Naive B cell (primary cell): Measurements from ENCODE around the gene MRPS16. TPM values are rescaled to one million over a fixed set of nuclear protein-coding genes. Genes with fewer than 3 reads are reported as not detected.
"Not testable (repeated sequence)": the region's sequence is repeated elsewhere in the genome, so short reads cannot be mapped to it uniquely, and the experiment has no call there.

Experiments used
- ATAC-seq, 2 donors: fragments of 150-1000 bp; cut with Tn5 transposase; 2 replicates each; pipeline ENCODE4 v1.10.0; 2021; ENCODE audit warnings: low read depth in 2 of 2, mild to moderate bottlenecking in 2 of 2, moderate library complexity in 2 of 2
- DNase-seq: peaks from one replicate; pipeline ENCODE4 v3.0.0; 2022
- H3K27ac Mint-ChIP-seq, 6 donors: one replicate each; pipeline ENCODE4 v1.8.0; 2020 to 2022; ENCODE audit warnings: mild to moderate bottlenecking in 6 of 6, mixed read lengths in 6 of 6, moderate library complexity in 5 of 6, inconsistent platforms in 2 of 6
- H3K27me3 Mint-ChIP-seq, 3 donors: one replicate each; pipeline ENCODE4 v1.8.0; 2021 to 2022; ENCODE audit warnings: mixed read lengths in 3 of 3, mild to moderate bottlenecking in 1 of 3
- H3K36me3 Mint-ChIP-seq, 2 donors: one replicate each; pipeline ENCODE4 v1.8.0; 2020 to 2022; ENCODE audit warnings: mixed read lengths in 2 of 2, inconsistent platforms in 1 of 2, mild to moderate bottlenecking in 1 of 2
- H3K4me1 Mint-ChIP-seq, 3 donors: one replicate each; pipeline ENCODE4 v1.8.0; 2020 to 2022; ENCODE audit warnings: mixed read lengths in 3 of 3, inconsistent platforms in 1 of 3, mild to moderate bottlenecking in 1 of 3, moderate library complexity in 1 of 3
- H3K4me3 Mint-ChIP-seq, 8 donors: one replicate each; pipeline ENCODE4 v1.8.0; 2020 to 2022; ENCODE audit warnings: mild to moderate bottlenecking in 8 of 8, mixed read lengths in 8 of 8, moderate library complexity in 8 of 8, inconsistent platforms in 2 of 8
- H3K9me3 Mint-ChIP-seq, 7 donors: one replicate each; pipeline ENCODE4 v1.8.0; 2020 to 2022; ENCODE audit warnings: mixed read lengths in 7 of 7, mild to moderate bottlenecking in 5 of 7, inconsistent platforms in 2 of 7, moderate library complexity in 1 of 7
- polyA plus RNA-seq, 6 donors: library from polyadenylated mRNA; unstranded; fragments of 300-500 nt; fragmentation: Illumina TruSeq; gene quantifications; one replicate each; pipeline ENCODE4 v1.2.3, GENCODE V29; 2021; ENCODE audit warnings: low read depth in 6 of 6

MRPS16 gene
- polyA plus RNA-seq, result 100 to 1,000 TPM in 3 of 6 donors, 10 to 100 TPM in 3; 80.9 to 120 (median 99.7) TPM

DNA sequence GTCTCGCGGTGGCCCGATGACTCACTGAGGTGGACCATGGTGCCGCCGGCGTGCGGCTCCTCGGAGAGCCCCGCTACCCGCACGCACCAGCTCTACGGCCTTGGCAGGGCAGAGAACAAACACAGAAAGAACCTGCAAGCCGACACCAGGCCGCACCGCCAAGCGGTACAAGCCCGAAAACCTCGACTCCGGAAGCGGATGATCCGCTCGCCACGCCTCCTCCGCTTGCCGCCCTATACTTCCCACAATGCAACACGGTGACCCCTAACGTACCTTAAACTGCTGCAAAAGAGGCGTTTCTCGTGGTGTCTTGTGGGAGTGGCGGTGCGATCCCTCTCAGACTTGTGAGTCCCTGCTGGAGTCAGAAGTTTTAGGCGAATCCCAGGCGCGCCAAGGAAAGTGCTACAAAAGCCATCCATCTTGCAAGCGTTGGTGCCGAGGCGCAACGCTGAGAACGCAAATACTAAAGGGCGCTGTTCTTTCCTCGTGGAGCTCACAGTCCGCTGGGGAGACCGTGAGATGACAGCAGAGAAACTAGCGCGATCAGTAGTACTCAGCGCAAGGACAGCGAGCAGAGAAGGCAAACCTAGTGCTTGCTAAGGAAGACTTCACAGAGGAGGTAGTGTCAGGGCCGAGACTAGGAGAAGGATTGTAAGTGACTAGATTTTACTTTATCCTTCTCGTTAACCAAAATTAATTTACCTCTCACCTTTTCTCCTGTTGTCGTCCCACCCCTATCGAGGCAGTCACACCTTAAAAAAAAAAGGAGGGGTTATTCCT lies at the start of gene MRPS16:
TSS of gene MRPS16 (minus strand) at position 200 of the 780 bp plus-strand sequence. CDS start at position 38, 162 bp downstream.
- H3K4me3 Mint-ChIP-seq, result peak within 1 kb of the TSS; percentile 96 to 99 (median 98)
- ATAC-seq (peak; percentile 89 to 92), DNase-seq (peak; percentile 93)
- H3K27ac Mint-ChIP-seq, result peak within 1 kb of the TSS; percentile 89 to 98 (median 96)
- peaks cover 10 to 45% (median 32%) of the 10 kb centered on the region in 3 donors for H3K4me1 Mint-ChIP-seq
- H3K36me3 Mint-ChIP-seq, result no peaks in the 10 kb centered on the region
- no peaks in the 10 kb centered on the region for H3K9me3 Mint-ChIP-seq
- H3K27me3 Mint-ChIP-seq, result no peaks in the 10 kb centered on the region

DNA sequence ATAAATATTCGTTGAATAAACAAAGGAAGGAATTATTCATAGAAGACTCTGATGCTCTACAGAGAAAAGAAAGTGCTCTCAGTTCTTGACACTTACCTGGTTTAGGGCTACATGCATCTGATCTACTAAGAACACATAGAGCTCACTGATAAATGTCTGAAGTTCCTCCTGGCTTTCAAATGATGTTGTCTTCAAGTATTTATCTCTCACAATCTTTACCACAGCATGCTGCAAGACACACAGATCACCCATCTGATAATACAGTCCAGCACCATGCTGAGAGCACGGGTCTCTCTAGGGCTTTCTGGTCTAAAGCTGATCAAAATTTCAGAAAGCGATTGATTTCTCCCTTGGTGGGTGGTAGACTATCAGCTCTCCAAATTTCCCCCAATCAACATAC lies 44.5 kb upstream of the MRPS16 start:
- no peaks in the 10 kb centered on the region for H3K9me3 Mint-ChIP-seq
- H3K36me3 Mint-ChIP-seq, result no peaks in the 10 kb centered on the region
- no peak overlapping the region for H3K27ac Mint-ChIP-seq
- ATAC-seq, result no peak
- peaks cover 5 to 15% (median 7%) of the 10 kb centered on the region in 3 donors for H3K27me3 Mint-ChIP-seq
- H3K4me3 Mint-ChIP-seq, result no peak overlapping the region
- H3K4me1 Mint-ChIP-seq, result no peaks in the 10 kb centered on the region
- DNase-seq, result no peak

DNA sequence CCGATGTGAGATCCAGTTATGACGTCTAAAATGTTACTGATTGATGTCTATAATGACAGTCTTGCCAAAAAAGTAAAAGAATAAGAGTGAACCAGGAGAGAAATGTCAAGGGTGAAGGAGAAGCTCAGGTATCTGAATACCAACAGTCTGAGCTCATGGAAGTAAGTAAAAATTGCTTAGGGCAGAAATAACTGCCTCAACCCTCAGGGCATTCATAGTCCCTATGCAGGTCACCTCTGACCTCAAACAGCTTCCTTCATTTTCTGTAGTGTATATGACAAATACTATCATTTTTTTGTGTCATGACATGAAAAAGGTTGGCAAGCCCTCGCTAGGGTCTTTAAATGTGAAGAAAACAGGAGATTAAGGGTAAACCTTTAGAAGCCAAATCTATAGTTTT lies 41.0 kb upstream of the MRPS16 start:
- Mint-ChIP-seq H3K4me1 (no peaks in the 10 kb centered on the region), H3K27me3 (peaks cover 5 to 15% (median 7%) of the 10 kb centered on the region in 3 donors)

DNA sequence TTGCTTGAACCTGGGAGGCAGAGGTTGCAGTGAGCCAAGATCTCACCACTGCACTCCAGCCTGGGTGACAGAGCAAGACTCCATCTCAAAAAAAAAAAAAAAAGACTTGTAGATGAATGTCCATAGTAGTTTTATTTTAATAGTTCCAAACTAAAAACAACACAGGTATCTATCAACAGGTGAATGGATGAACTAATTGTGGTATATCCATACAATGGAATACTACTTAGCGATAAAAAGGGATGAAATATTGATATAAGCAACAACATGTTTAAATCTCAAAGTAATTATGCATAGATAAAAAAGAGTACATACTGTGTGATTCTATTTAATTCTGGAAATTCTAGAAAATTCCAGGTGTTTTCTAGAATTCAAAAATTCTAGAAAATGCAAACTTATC lies 37.5 kb upstream of the MRPS16 start:
- Mint-ChIP-seq H3K9me3 (peaks cover 3 to 11% (median 4%) of the 10 kb centered on the region in 7 donors), H3K27me3 (peaks cover 0 to 3% (median 0%) of the 10 kb centered on the region in 3 donors), H3K4me1 (no peaks in the 10 kb centered on the region), H3K4me3 (no peak overlapping the region), H3K27ac (no peak overlapping the region), H3K36me3 (peaks cover 7 to 8% of the 10 kb centered on the region in 2 donors)
- ATAC-seq (no peak), DNase-seq (no peak)

More for the DNA sequence above, 41.0 kb upstream of the MRPS16 start:
- DNase-seq (no peak), ATAC-seq (no peak)
- H3K4me3 Mint-ChIP-seq, result no peak overlapping the region
- H3K36me3 Mint-ChIP-seq, result peaks cover 7 to 8% of the 10 kb centered on the region in 2 donors
- H3K27ac Mint-ChIP-seq, result no peak overlapping the region
- peaks cover 3 to 11% (median 4%) of the 10 kb centered on the region in 7 donors for H3K9me3 Mint-ChIP-seq

DNA sequence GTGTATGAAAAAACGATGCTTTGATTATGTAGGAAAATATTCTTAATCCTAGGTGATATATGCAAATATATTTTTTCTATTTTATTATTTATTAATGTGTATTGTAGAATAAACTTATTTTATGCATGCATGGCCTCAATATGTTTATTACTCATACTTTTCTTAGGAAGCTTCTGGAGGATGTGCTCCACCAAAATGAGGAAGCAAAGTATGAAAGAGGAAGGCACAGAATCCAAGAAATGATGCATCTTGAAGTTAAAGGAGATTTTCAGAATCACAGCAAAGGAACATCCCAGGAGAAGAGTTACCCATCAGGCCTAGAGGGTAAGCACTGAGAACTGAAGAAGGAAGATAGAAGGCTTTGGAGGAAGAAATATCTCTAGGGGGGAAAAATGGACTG lies 35.0 kb upstream of the MRPS16 start:
- peaks cover 3 to 11% (median 4%) of the 10 kb centered on the region in 7 donors for H3K9me3 Mint-ChIP-seq
- peak overlapping the region in 1 of 6 donors; percentile 1 for H3K27ac Mint-ChIP-seq
- no peaks in the 10 kb centered on the region for H3K27me3 Mint-ChIP-seq
- DNase-seq (no peak), ATAC-seq (no peak)
- no peak overlapping the region for H3K4me3 Mint-ChIP-seq
- H3K4me1 Mint-ChIP-seq, result no peaks in the 10 kb centered on the region
- H3K36me3 Mint-ChIP-seq, result peaks cover 7 to 8% of the 10 kb centered on the region in 2 donors

DNA sequence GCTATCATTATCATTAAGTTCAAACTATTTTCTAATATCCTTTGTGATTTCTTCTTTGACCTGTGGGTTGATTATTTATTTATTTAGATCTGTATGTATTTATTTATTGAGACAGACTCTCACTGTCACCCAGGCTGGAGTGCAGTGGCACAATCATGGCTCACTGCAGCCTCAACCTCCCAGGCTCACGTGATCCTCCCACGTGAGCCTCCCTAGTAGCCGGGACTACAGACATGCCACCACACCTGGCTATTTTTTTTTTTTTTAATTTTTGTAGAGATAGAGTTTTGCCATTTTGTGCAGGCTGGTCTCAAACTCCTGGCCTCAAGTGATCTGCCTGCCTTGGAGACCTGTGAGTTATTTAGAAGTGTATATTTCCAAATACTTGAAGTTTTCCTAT lies 28.7 kb upstream of the MRPS16 start:
- peaks cover 0 to 5% (median 0%) of the 10 kb centered on the region in 3 donors for H3K4me1 Mint-ChIP-seq
- H3K27ac Mint-ChIP-seq, result peak overlapping the region in 1 of 6 donors; percentile 39
- no peak overlapping the region for H3K4me3 Mint-ChIP-seq
- ATAC-seq (no peak), DNase-seq (no peak)
- no peaks in the 10 kb centered on the region for H3K36me3 Mint-ChIP-seq
- peaks cover 0 to 4% (median 0%) of the 10 kb centered on the region in 7 donors for H3K9me3 Mint-ChIP-seq
- peaks cover 0 to 3% (median 0%) of the 10 kb centered on the region in 3 donors for H3K27me3 Mint-ChIP-seq

DNA sequence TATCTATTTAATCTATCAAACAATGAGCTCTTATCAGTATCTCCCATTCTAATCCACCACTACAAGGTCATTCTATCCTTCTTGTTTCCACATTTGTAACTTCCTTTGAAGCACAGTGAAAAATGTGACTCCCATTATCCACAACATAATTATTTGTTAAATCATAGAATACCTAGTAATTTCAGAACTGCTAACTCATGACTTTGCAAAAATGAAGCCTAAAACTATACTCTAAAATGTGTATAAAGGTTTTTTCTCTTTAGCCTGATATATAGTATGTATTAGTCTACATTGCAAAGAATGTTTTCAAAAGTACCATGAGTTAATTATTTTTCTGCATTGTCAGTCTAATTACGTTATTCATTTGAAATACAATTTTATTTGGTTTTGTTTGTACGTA lies 12.0 kb upstream of the MRPS16 start:
- ATAC-seq, result no peak
- no peaks in the 10 kb centered on the region for H3K27me3 Mint-ChIP-seq
- no peaks in the 10 kb centered on the region for H3K36me3 Mint-ChIP-seq
- no peaks in the 10 kb centered on the region for H3K4me1 Mint-ChIP-seq
- H3K9me3 Mint-ChIP-seq, result no peaks in the 10 kb centered on the region
- no peak overlapping the region for H3K4me3 Mint-ChIP-seq
- DNase-seq, result no peak
- peak overlapping the region in 1 of 6 donors; percentile 36 for H3K27ac Mint-ChIP-seq

DNA sequence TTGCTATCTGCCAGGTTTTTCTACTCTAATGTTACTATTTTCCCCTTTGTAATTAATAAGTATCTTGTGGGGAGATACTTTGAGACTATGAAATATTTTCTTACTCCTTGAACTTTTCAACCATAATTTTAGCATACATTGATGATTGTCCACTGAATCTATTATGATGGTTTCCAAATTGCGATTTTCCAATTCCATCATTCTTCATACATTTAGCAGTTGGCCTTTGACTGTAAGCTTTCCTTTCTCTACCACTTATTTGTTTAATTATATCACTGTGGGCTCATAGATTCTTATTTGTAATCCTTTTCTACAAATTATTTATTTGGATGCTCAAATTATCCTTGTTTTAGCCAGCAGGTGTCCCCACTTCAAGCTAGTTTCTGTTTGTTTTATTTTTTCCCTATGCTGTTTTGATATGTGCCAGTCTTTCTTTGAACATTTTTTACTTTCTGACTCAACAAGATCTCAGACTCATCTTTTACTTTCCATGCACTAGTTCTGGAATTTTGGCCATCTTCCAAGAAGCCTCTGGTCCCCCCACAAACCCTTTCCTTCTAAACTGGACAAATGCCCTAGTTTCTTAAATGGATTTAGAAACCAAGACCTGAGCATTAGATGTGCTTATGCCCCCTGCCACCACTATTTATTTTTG lies 11.4 kb upstream of the MRPS16 start:
- ATAC-seq (no peak), DNase-seq (no peak)
- Mint-ChIP-seq H3K4me3 (no peak overlapping the region), H3K27me3 (no peaks in the 10 kb centered on the region), H3K9me3 (peaks cover 0 to 5% (median 4%) of the 10 kb centered on the region in 7 donors), H3K4me1 (no peaks in the 10 kb centered on the region), H3K27ac (peak overlapping the region in 1 of 6 donors; percentile 70), H3K36me3 (no peaks in the 10 kb centered on the region)

DNA sequence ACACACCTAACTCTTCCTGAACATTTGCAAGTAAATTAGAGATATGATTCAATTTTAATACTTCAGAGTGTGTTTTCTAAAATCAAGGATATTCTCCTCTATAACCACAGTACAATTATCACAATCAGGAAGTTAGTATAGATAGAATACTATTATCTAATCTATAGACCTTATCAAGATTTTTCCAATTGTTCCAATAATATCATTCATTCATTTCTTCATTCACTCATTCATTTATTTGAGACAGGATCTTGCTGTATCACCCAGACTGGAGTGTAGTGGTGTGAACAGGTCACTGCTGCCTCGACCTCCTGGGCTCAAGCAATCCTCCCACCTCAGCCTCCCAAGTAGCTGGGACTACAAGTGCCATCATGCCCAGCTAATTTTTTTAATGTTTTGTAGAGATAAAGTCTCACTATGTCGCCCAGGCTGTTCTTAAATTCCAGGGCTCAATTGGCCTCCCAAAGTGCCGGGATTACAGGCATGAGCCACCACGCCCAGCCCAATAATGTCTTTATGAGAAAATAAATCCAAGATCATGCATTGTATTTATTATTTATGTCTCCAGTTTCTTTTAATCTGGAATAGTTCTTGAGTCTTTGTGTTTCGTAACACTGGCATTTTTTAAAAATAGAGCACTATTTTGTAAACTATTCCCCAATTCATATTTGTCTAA lies 10.6 kb upstream of the MRPS16 start:
- Mint-ChIP-seq H3K27ac (peak overlapping the region in 1 of 6 donors; percentile 59), H3K36me3 (no peaks in the 10 kb centered on the region), H3K4me3 (no peak overlapping the region), H3K27me3 (no peaks in the 10 kb centered on the region), H3K9me3 (peaks cover 0 to 11% (median 7%) of the 10 kb centered on the region in 7 donors), H3K4me1 (no peaks in the 10 kb centered on the region)
- ATAC-seq, result no peak
- no peak for DNase-seq

DNA sequence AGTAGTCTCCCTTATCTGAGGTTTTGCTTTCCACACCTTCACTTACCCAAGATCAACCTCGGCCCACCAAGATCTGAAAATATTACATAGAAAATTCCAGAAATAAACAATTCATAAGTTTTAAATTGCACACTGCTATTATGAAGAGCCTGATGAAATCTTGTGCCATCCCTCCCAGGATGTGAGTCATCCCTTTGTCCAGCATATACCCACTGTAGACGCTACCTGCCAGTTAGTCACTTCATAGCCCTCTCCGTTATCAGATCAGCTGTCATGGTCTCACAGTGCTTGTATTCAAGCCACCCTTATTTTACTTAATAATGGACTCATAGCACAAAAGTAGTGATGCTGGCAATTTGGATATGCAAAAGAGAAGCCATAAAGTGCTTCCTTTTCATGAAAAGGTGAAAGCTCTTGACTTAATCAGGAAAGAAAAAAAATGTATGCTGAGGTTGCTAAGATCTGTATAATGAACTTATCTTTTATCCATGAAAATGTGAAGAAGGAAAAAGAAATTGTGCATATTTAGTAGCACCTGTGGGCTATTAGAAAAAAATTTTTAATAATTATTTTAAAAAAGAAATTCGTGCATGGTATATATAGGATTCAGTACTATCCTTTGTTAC lies 9.8 kb upstream of the MRPS16 start:
- H3K4me3 Mint-ChIP-seq, result no peak overlapping the region
- H3K27ac Mint-ChIP-seq, result no peak overlapping the region
- DNase-seq (no peak), ATAC-seq (no peak)
- no peaks in the 10 kb centered on the region for H3K36me3 Mint-ChIP-seq
- H3K9me3 Mint-ChIP-seq, result peaks cover 0 to 11% (median 7%) of the 10 kb centered on the region in 7 donors
- H3K4me1 Mint-ChIP-seq, result no peaks in the 10 kb centered on the region
- no peaks in the 10 kb centered on the region for H3K27me3 Mint-ChIP-seq

DNA sequence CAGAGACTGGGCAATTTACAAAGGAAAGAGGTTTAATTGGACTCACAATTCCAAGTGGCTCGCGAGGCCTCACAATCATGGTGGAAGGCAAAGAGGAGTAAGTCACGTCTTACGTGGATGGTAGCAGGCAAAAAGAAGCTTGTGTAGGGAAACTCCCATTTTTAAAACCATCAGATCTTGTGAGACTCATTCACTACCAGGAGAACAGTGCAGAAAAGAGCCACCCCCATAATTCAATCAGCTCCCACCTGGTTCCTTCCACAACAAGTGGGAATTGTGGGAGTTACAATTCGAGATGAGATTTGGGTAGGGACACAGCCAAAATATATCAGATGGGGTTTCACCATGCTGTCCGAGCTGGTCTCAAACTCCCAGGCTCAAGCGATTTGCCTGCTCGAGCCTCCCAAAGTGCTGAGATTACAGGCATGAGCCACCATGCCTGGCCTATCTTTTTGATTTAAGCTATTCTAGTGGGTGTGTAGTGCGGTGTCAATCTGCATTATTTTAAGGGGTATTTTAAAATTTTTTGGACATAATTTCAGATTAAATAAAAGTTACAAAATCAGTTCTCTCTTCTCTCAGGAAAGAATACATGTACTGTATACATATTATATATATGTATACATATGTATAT lies 9.0 kb upstream of the MRPS16 start:
- Mint-ChIP-seq H3K27me3 (no peaks in the 10 kb centered on the region), H3K4me1 (no peaks in the 10 kb centered on the region), H3K36me3 (no peaks in the 10 kb centered on the region), H3K4me3 (no peak overlapping the region), H3K9me3 (peaks cover 0 to 11% (median 7%) of the 10 kb centered on the region in 7 donors), H3K27ac (no peak overlapping the region)
- ATAC-seq (no peak), DNase-seq (no peak)

DNA sequence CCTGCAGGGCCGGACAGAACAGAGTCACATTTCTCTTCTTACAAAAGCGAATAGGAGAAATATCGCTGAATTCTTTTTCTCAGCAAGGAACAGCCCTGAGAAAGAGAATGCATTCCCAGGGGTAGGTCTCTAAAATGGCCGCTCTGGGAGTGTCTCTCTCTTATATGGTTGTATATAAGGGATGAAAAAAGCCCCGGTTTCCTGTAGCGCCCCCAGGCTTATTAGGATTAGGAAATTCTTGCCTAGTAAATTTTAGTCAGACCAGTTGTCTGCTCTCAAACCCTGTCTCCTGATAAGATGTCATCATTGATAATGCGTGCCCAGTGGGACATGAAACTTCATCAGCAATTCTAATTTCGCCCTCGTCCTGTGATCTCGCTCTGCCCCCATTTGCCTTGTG lies 6.2 kb upstream of the MRPS16 start:
- H3K4me1 Mint-ChIP-seq, DNase-seq, H3K27ac Mint-ChIP-seq, H3K36me3 Mint-ChIP-seq, H3K27me3 Mint-ChIP-seq, H3K4me3 Mint-ChIP-seq, ATAC-seq: not testable (repeated sequence)
- peaks cover 0 to 11% (median 7%) of the 10 kb centered on the region in 7 donors for H3K9me3 Mint-ChIP-seq

DNA sequence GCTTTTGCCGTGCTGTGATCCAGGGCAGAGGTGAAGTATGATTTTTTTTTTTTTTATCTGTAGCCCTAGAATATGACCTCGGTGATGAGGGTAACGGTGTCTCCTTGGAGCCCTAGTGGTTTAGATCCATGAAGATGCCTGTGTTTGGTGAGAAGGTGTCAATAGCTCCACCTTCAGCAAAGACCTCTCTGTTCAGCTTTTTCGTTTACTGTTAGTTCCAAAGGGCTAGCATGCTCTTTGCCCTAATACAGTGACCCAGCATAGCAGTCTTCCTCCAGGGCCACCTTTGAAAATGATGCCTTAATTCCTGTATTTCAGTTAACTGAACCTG lies 746 bp upstream of the MRPS16 start:
- Mint-ChIP-seq H3K4me1 (peaks cover 10 to 42% (median 27%) of the 10 kb centered on the region in 3 donors), H3K27ac (peak overlapping the region in 5 of 6 donors; percentile 91 to 98 (median 97)), H3K4me3 (peak overlapping the region; percentile 96 to 99 (median 98)), H3K27me3 (no peaks in the 10 kb centered on the region), H3K36me3 (no peaks in the 10 kb centered on the region), H3K9me3 (peaks cover 0 to 3% (median 0%) of the 10 kb centered on the region in 7 donors)
- ATAC-seq, result no peak
- no peak for DNase-seq
